HCT116 (cell line): Measurements from ENCODE around the gene HBP1. TPM values are rescaled to one million over a fixed set of nuclear protein-coding genes. Genes with fewer than 3 reads are reported as not detected.

Experiments
- ATAC-seq: fragments of 200-7000 bp; cut with Tn5 transposase; 2 replicates; pipeline ENCODE4 v1.9.1; 2020; ENCODE audit warnings: mild to moderate bottlenecking, moderate library complexity
- BruUV-seq: library from RNA; stranded (reverse); fragments of 400-500 nt; replicated peaks from 2 replicates; lab custom pipeline; 2021; lab: Mats Ljungman, UMichigan
- CTCF ChIA-PET: fragments of 300-600 bp; sonication (Branson Sonifier 250); formaldehyde crosslinking; loops from one replicate; lab custom pipeline; 2021; ENCODE audit warnings: antibody characterized with exemption; lab: Charles Lee
- POLR2A ChIA-PET: fragments of 300-600, 350-600 bp; sonication (Branson Sonifier 250); formaldehyde crosslinking; loops from one replicate; lab custom pipeline; 2021; ENCODE audit warnings: antibody characterized with exemption; lab: Charles Lee
- RAD21 ChIA-PET, 2 experiments: fragments of 300-600 bp; sonication (Branson Sonifier 250); formaldehyde crosslinking; loops; one replicate each; lab custom pipeline; 2023; ENCODE audit warnings: low total read pairs in 2 of 2; ENCODE audit not compliant: uncharacterized antibody in 2 of 2, unreplicated experiment in 2 of 2, low non-redundant PET in 1 of 2; lab: Charles Lee
- DNase-seq: peaks from one replicate; pipeline ENCODE4 v3.0.0-alpha.2; 2010; ENCODE audit warnings: low read depth, low spot score
- H2AFZ ChIP-seq: fragments of 200-600 bp; shearing (Covaris generic), sonication (generic); 2 replicates; pipeline ENCODE4 v1.6.1; 2017; ENCODE audit warnings: low read depth, mixed run types, mixed read lengths, antibody characterized with exemption, low read length; ENCODE audit not compliant: poor library complexity, severe bottlenecking
- H3K27ac ChIP-seq: 2 replicates; pipeline ENCODE4 v1.5.1; 2012; ENCODE audit warnings: low read depth, low read length
- H3K27me3 ChIP-seq: fragments of 200-600 bp; sonication (generic); 2 replicates; pipeline ENCODE4 v1.6.1; 2016; ENCODE audit warnings: mixed run types, low read length, mixed read lengths; ENCODE audit not compliant: insufficient read depth
- H3K36me3 ChIP-seq, 2 experiments: fragments of 200-500 bp in 1 of 2; fragments of 200-600 bp in 1 of 2; sonication (Bioruptor generic) in 1 of 2; sonication (generic) in 1 of 2; 2 replicates each; pipeline versions ENCODE4 v1.5.1 to v1.6.1; 2014 to 2016; ENCODE audit warnings: low read length in 2 of 2, inconsistent platforms in 1 of 2, mixed read lengths in 1 of 2, mixed run types in 1 of 2; ENCODE audit not compliant: insufficient read depth in 2 of 2, control insufficient read depth in 1 of 2
- H3K4me1 ChIP-seq, 2 experiments: fragments of 200-600 bp in 1 of 2; sonication (generic) in 1 of 2; 2 replicates each; pipeline versions ENCODE4 v1.5.1 to v1.6.1; 2012 to 2017; ENCODE audit warnings: low read length in 2 of 2, inconsistent platforms in 1 of 2, mild to moderate bottlenecking in 1 of 2, mixed read lengths in 1 of 2, mixed run types in 1 of 2, moderate library complexity in 1 of 2; ENCODE audit not compliant: insufficient read depth in 2 of 2, control insufficient read depth in 1 of 2
- H3K4me2 ChIP-seq: fragments of 200-600 bp; sonication (generic); 2 replicates; pipeline ENCODE4 v1.6.1; 2017; ENCODE audit warnings: mixed run types, low read length, mixed read lengths
- H3K4me3 ChIP-seq, 2 experiments: fragments of 200-600 bp in 1 of 2; sonication (generic) in 1 of 2; replicated peaks in 1 of 2; 2 replicates each; pipeline ENCODE4 v1.5.1; 2011 to 2016; ENCODE audit warnings: low read length in 2 of 2, control low read depth in 1 of 2, low read depth in 1 of 2, mild to moderate bottlenecking in 1 of 2, mixed read lengths in 1 of 2, mixed run types in 1 of 2
- H3K79me2 ChIP-seq: fragments of 200-600 bp; sonication (generic); 2 replicates; pipeline ENCODE4 v1.6.1; 2017; ENCODE audit warnings: mild to moderate bottlenecking, mixed run types, low read length, moderate library complexity, mixed read lengths; ENCODE audit not compliant: insufficient read depth
- H3K9ac ChIP-seq: fragments of 200-600 bp; sonication (generic); 2 replicates; pipeline ENCODE4 v1.6.1; 2016; ENCODE audit warnings: low read length, mixed read lengths
- H3K9me2 ChIP-seq: fragments of 200-600 bp; sonication (generic), shearing (Covaris generic); 2 replicates; pipeline ENCODE4 v1.6.1; 2017; ENCODE audit warnings: mixed run types, mild to moderate bottlenecking, moderate library complexity; ENCODE audit not compliant: insufficient read depth
- H3K9me3 ChIP-seq, 2 experiments: fragments of 200-500 bp in 1 of 2; fragments of 200-600 bp in 1 of 2; sonication (Bioruptor generic) in 1 of 2; sonication (generic) in 1 of 2; 2 replicates each; pipeline ENCODE4 v1.6.1; 2014 to 2017; ENCODE audit warnings: low read length in 2 of 2, mixed read lengths in 2 of 2, inconsistent platforms in 1 of 2, low read depth in 1 of 2, mild to moderate bottlenecking in 1 of 2, mixed run types in 1 of 2, moderate library complexity in 1 of 2; ENCODE audit not compliant: control insufficient read depth in 1 of 2, insufficient read depth in 1 of 2
- H4K20me1 ChIP-seq: fragments of 200-600 bp; sonication (generic), shearing (Covaris generic); 2 replicates; pipeline ENCODE4 v1.6.1; 2017; ENCODE audit warnings: mixed run types, mild to moderate bottlenecking, moderate library complexity; ENCODE audit not compliant: insufficient read depth
- ELF1 ChIP-seq: IDR thresholded peaks from 2 replicates; pipeline ENCODE4 v1.6.1; 2012; ENCODE audit warnings: low read depth, borderline replicate concordance
- EZH2 ChIP-seq: fragments of 200-600 bp; sonication (generic); IDR thresholded peaks from 2 replicates; pipeline ENCODE4 v1.6.1; 2017; ENCODE audit warnings: antibody characterized with exemption, mixed run types
- POLR2AphosphoS5 ChIP-seq: IDR thresholded peaks from 2 replicates; pipeline ENCODE4 v1.6.1; 2011; ENCODE audit warnings: mild to moderate bottlenecking, low read depth, low read length, moderate library complexity
- REST ChIP-seq: IDR thresholded peaks from 2 replicates; pipeline ENCODE4 v1.6.1; 2012; ENCODE audit warnings: low read depth
- SIN3A ChIP-seq: IDR thresholded peaks from 2 replicates; pipeline ENCODE4 v1.6.1; 2012; ENCODE audit warnings: low read depth
- SP1 ChIP-seq: IDR thresholded peaks from 2 replicates; pipeline ENCODE4 v1.6.1; 2012; ENCODE audit warnings: low read depth
- SRF ChIP-seq: IDR thresholded peaks from 2 replicates; pipeline ENCODE4 v1.6.1; 2012; ENCODE audit warnings: low read depth
- ZFX ChIP-seq: fragments of 450-650 bp; IDR thresholded peaks from 2 replicates; pipeline ENCODE4 v1.6.1; 2017
- ZNF274 ChIP-seq: fragments of 200-500 bp; sonication (Bioruptor generic); IDR thresholded peaks from 2 replicates; pipeline ENCODE4 v1.6.1; 2014; ENCODE audit warnings: mild to moderate bottlenecking, low read depth, low read length, inconsistent platforms
- intact Hi-C: fragments of 100-400 bp; cut with micrococcal nuclease; formaldehyde crosslinking; loops from 2 replicates; pipeline ENCODE4 v1.10.0; 2022
- total RNA-seq: library from RNA; stranded (reverse); gene quantifications from one replicate; pipeline ENCODE4 v1.2.1, GENCODE V29; 2021; ENCODE audit not compliant: unreplicated experiment

The HBP1 gene
- total RNA-seq, 1 experiment from 2014 or later = 24.3 TPM

- ATAC-seq (no peak), DNase-seq (no peak)
- TF ChIP-seq ELF1 (no peak), SIN3A (no peak), REST (no peak), SRF (no peak), POLR2AphosphoS5 (no peak), EZH2 (no peak), SP1 (no peak), ZNF274 (no peak), ZFX (no peak)
These were observed 73.5 kb downstream of the HBP1 start for GRCh38 chr7:107242267-107242666.

More at GRCh38 chr7:107242267-107242666, 73.5 kb downstream of the HBP1 start:
- Histone ChIP-seq H3K4me1 (no peaks in the 10 kb centered on the region), H3K9ac (no peak overlapping the region), H3K4me3 (no peak overlapping the region), H3K27me3 (no peaks in the 10 kb centered on the region), H3K9me3 (no peaks in the 10 kb centered on the region), H2AFZ (no peak overlapping the region), H3K4me2 (no peak overlapping the region), H3K79me2 (no peaks in the 10 kb centered on the region), H3K36me3 (no peaks in the 10 kb centered on the region), H3K27ac (no peak overlapping the region), H4K20me1 (no peaks in the 10 kb centered on the region), H3K9me2 (no peaks in the 10 kb centered on the region)
- ChIA-PET CTCF (no interaction called here), RAD21 (no interaction called here), POLR2A (no interaction called here)
- BruUV-seq = no TSS peak
- intact Hi-C loops = no loop called here
